K562 (cell line): ENCODE data around the gene UBE2D2. TPM values are rescaled to one million over a fixed set of nuclear protein-coding genes. Genes with fewer than 3 reads are reported as not detected.

Experiments
- ATF2 ChIP-seq: sonication (generic); formaldehyde crosslinking; IDR thresholded peaks from 2 replicates; pipeline ENCODE4 v1.8.1; 2022; ENCODE audit warnings: missing genetic modification reagents
- CBFB ChIP-seq: sonication (generic); formaldehyde crosslinking; IDR thresholded peaks from 2 replicates; pipeline ENCODE4 v1.4.0; 2020; ENCODE audit warnings: mild to moderate bottlenecking, missing genetic modification reagents
- GATAD2B ChIP-seq: fragments of 450-650 bp; IDR thresholded peaks from 2 replicates; pipeline ENCODE4 v1.6.1; 2017; ENCODE audit warnings: mild to moderate bottlenecking, borderline replicate concordance
- HNRNPH1 ChIP-seq: fragments of 200-400 bp; formaldehyde crosslinking; optimal IDR thresholded peaks from 2 replicates; pipeline ENCODE3; 2017; ENCODE audit warnings: low read depth, mild to moderate bottlenecking, low read length, moderate library complexity
- HNRNPL ChIP-seq: fragments of 200-400 bp; formaldehyde crosslinking; IDR thresholded peaks from 2 replicates; pipeline ENCODE4 v1.6.1; 2017; ENCODE audit warnings: low read depth, mild to moderate bottlenecking, low read length
- MCM2 ChIP-seq: fragments of 450-650 bp; IDR thresholded peaks from 2 replicates; pipeline ENCODE4 v1.6.1; 2017; ENCODE audit warnings: low read depth, mild to moderate bottlenecking
- MTA3 ChIP-seq: fragments of 450-650 bp; formaldehyde crosslinking; IDR thresholded peaks from 2 replicates; pipeline ENCODE4 v1.6.1; 2017; ENCODE audit warnings: mild to moderate bottlenecking, borderline replicate concordance
- MXD1 ChIP-seq: fragments of 250-450 bp; sonication (Bioruptor Pico); IDR thresholded peaks from 2 replicates; pipeline ENCODE4 v1.8.0; 2021; ENCODE audit warnings: borderline replicate concordance, mild to moderate bottlenecking, moderate library complexity; ENCODE audit not compliant: poor library complexity, severe bottlenecking
- NBN ChIP-seq: fragments of 450-650 bp; IDR thresholded peaks from 2 replicates; pipeline ENCODE4 v1.6.1; 2016; ENCODE audit warnings: low read depth, mild to moderate bottlenecking
- NFRKB ChIP-seq: fragments of 450-650 bp; IDR thresholded peaks from 2 replicates; pipeline ENCODE4 v1.6.1; 2016; ENCODE audit warnings: low read depth
- NFYB ChIP-seq: IDR thresholded peaks from 2 replicates; pipeline ENCODE4 v1.6.1; 2011; ENCODE audit warnings: mild to moderate bottlenecking, moderate library complexity; ENCODE audit not compliant: insufficient read length; ENCODE audit errors: extremely low read depth
- NRF1 ChIP-seq, 2 experiments: fragments of 450-650 bp; IDR thresholded peaks in 1 of 2; conservative IDR thresholded peaks in 1 of 2; 2 replicates each; pipeline ENCODE4 v1.6.1; 2014; ENCODE audit warnings: mild to moderate bottlenecking in 2 of 2
- PRPF4 ChIP-seq: fragments of 200-400 bp; formaldehyde crosslinking; IDR thresholded peaks from one replicate; pipeline ENCODE4 v1.6.1; 2017; ENCODE audit warnings: low read length, low read depth, mild to moderate bottlenecking; ENCODE audit not compliant: insufficient read depth, poor library complexity, severe bottlenecking
- PTTG1 ChIP-seq: fragments of 450-650 bp; IDR thresholded peaks from 2 replicates; pipeline ENCODE4 v1.6.1; 2016; ENCODE audit warnings: low read depth, mild to moderate bottlenecking, missing genetic modification characterization, missing compliant biosample characterization
- UBTF ChIP-seq, 2 experiments: IDR thresholded peaks; 2 replicates each; pipeline ENCODE4 v1.6.1; 2012; ENCODE audit warnings: improper control_type of control experiment in 2 of 2, low read depth in 2 of 2, low read length in 2 of 2, borderline replicate concordance in 1 of 2
- ZNF124 ChIP-seq: sonication (generic); formaldehyde crosslinking; IDR thresholded peaks from 2 replicates; pipeline ENCODE4 v1.8.1; 2022; ENCODE audit warnings: missing genetic modification reagents
- ZNF785 ChIP-seq: fragments of 250-450 bp; sonication (Bioruptor Pico); IDR thresholded peaks from 2 replicates; pipeline ENCODE4 v1.4.0; 2020; ENCODE audit warnings: mild to moderate bottlenecking
- polyA plus RNA-seq, 8 experiments: library from polyadenylated mRNA; depleted of rRNA in 4 of 8; stranded (reverse) in 5 of 8; unstranded in 3 of 8; fragments of >200 nt; fragmentation: Nextera tagmentation in 2 of 8; fragmentation: Illumina TruSeq in 1 of 8; extraction: Ambion mirVana in 2 of 8; extraction: Trizol in 1 of 8; gene quantifications; 2 replicates each; pipeline versions ENCODE4 v1.2.1 to v1.2.3, GENCODE V29; 2011 to 2014; ENCODE audit warnings: inconsistent platforms in 1 of 8, missing spikeins in 1 of 8
- total RNA-seq, 7 experiments: library from RNA; depleted of rRNA in 6 of 7; stranded (reverse); fragments of >200 nt in 6 of 7; fragmentation: Illumina TruSeq in 2 of 7; extraction: Trizol in 2 of 7; gene quantifications; 2 replicates each; pipeline versions ENCODE4 v1.2.1 to v1.2.3, GENCODE V29; 2011 to 2021; ENCODE audit warnings: low replicate concordance in 1 of 7
- TF ChIP-seq, protein P1 (sequence below): fragments of 450-650 bp; IDR thresholded peaks from 2 replicates; pipeline ENCODE4 v1.7.1; 2018; ENCODE audit warnings: mild to moderate bottlenecking, low read depth; ENCODE audit not compliant: partially characterized antibody

UBE2D2 gene
- total and polyA plus RNA-seq, 9 of the 15 experiments (the other 6 are each of a cell fraction or from before 2014, with no cell fraction given), result 53.6 to 198 (median 122) TPM

DNA sequence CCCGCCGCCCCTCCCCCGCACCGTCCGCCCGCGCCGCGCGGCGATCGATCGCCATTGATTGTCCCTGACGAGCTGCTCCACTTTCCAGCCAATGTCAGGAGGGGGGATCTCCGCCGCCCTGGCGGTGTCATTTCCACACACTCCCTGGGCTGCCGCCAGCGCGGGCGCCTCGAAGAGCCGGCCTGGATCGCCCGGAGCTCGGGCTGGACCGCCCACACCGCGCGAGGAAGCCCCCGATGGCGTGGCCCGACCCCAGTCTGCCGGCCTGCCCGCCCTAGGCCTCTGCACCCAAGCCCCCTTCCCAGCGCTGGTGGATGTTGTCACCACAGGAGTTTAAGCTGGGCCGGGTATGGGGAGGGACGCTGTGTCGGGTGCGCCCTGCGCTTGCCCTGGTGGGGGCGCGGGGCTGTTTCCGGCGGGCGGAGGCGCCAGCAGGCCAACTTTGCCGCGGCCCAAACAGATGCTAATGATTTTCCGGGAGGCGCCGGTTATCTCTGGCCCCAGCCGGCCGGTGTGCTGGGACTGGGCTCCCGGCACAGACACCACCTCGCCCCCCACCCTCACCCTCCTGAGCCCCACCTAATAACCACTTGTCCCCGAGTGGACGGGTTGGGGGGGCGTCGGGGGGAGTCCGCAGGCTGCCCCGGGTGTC, 76.4 kb downstream of the UBE2D2 start (continued):
- TF ChIP-seq HNRNPH1, result no peak
- TF ChIP-seq HNRNPL, result peak; percentile 89
- TF ChIP-seq CBFB (CRISPR knock-in tag), result no peak
- TF ChIP-seq GATAD2B, result peak; percentile 57; the same call in 1 of the 2 replicates
- no peak for TF ChIP-seq ZNF785 (CRISPR knock-in tag)
- no peak for TF ChIP-seq ZNF124
- TF ChIP-seq NBN, result peak; percentile 81; the same call in 1 of the 2 replicates
- TF ChIP-seq NFRKB, result 0 out of 2 replicates have a peak, but pooled peaks have one; percentile 7
- peak; percentile 13 to 91; a peak in 3 of 4 replicates for TF ChIP-seq UBTF (IDR thresholded peaks at IDR 0.05; ENCODE audit: borderline replicate concordance in 1 of 2, low read depth in 2 of 2, low read length in 2 of 2)
- TF ChIP-seq MXD1, result no peak
- no peak for TF ChIP-seq MCM2
- TF ChIP-seq PRPF4, result no peak
- TF ChIP-seq PTTG1, result no peak
- TF ChIP-seq, protein P1, sequence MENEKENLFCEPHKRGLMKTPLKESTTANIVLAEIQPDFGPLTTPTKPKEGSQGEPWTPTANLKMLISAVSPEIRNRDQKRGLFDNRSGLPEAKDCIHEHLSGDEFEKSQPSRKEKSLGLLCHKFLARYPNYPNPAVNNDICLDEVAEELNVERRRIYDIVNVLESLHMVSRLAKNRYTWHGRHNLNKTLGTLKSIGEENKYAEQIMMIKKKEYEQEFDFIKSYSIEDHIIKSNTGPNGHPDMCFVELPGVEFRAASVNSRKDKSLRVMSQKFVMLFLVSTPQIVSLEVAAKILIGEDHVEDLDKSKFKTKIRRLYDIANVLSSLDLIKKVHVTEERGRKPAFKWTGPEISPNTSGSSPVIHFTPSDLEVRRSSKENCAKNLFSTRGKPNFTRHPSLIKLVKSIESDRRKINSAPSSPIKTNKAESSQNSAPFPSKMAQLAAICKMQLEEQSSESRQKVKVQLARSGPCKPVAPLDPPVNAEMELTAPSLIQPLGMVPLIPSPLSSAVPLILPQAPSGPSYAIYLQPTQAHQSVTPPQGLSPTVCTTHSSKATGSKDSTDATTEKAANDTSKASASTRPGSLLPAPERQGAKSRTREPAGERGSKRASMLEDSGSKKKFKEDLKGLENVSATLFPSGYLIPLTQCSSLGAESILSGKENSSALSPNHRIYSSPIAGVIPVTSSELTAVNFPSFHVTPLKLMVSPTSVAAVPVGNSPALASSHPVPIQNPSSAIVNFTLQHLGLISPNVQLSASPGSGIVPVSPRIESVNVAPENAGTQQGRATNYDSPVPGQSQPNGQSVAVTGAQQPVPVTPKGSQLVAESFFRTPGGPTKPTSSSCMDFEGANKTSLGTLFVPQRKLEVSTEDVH, result peak; percentile 80
- TF ChIP-seq MTA3, result peak; percentile 96
- peak; percentile 78 to 82 for TF ChIP-seq NRF1 (conservative IDR thresholded peaks at IDR 0.05 in 1 of 2, IDR thresholded peaks at IDR 0.05 in 1 of 2)
- no peak for TF ChIP-seq NFYB
- no peak for TF ChIP-seq ATF2 (CRISPR knock-in tag)
